ENCODE measurements around the gene ATP2C2. TPM values are rescaled to one million over a fixed set of nuclear protein-coding genes. Genes with fewer than 3 reads are reported as not detected.

Gene ATP2C2
- total RNA-seq, 2 experiments from 2014 or later: not detected

GRCh38 chr16:84464116-84464515 lies 95.8 kb downstream of the ATP2C2 start:
- no peak overlapping the region for H3K4me3 Mint-ChIP-seq
- peaks cover 27% of the 10 kb centered on the region for H3K36me3 Mint-ChIP-seq
- H3K4me1 Mint-ChIP-seq: no peaks in the 10 kb centered on the region
- DNase-seq: no peak
- H3K27ac Mint-ChIP-seq: no peak overlapping the region
- H3K9me3 Mint-ChIP-seq: peaks cover 10% of the 10 kb centered on the region
- H3K27me3 Mint-ChIP-seq: no peaks in the 10 kb centered on the region

DNA sequence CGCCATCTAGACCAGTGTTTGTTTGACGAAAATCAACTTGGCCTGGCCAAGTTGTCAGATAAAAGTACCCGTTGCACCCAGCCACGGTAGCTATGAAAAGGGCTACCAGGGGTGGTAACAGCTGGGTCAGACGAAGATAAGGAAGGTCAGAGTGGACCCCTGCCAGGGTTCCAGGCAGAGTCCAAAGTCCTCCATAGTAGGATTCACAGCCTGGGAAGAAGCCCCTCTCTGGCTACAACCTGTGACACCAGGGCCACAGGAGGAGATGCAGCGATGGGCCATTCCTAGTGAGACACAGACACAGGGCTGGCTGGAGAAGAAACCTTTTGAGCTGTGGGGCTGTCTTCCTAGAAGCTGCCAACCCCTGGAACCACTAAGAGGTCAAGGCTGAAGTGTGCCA lies 96.8 kb downstream of the ATP2C2 start:
- Mint-ChIP-seq H3K27me3 (no peaks in the 10 kb centered on the region), H3K36me3 (peaks cover 27% of the 10 kb centered on the region), H3K9me3 (peaks cover 10% of the 10 kb centered on the region), H3K4me1 (no peaks in the 10 kb centered on the region), H3K27ac (no peak overlapping the region), H3K4me3 (no peak overlapping the region)
- no peak for DNase-seq

DNA sequence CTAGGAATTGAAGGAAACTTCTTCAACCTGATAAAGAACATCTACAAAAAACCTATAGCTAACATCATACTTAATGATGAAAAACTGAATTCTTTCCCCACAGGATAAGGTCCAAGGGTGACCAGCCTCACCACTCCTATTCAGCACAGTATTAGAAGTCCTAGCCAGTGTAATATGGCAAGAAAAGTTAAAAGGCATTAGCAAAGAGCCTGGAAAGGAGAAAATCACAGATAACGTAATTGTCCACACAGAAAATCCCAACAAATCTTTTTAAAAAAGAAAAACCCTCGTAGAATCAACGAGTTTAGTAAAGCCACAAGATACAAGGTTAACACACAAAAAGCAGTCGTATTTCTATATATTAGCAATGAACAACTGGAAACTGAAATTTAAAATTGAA lies 98.4 kb downstream of the ATP2C2 start:
- peaks cover 28% of the 10 kb centered on the region for H3K36me3 Mint-ChIP-seq
- no peaks in the 10 kb centered on the region for H3K27me3 Mint-ChIP-seq
- H3K4me1 Mint-ChIP-seq: no peaks in the 10 kb centered on the region
- H3K4me3 Mint-ChIP-seq: no peak overlapping the region
- H3K27ac Mint-ChIP-seq: no peak overlapping the region
- DNase-seq: no peak
- H3K9me3 Mint-ChIP-seq: peaks cover 11% of the 10 kb centered on the region

DNA sequence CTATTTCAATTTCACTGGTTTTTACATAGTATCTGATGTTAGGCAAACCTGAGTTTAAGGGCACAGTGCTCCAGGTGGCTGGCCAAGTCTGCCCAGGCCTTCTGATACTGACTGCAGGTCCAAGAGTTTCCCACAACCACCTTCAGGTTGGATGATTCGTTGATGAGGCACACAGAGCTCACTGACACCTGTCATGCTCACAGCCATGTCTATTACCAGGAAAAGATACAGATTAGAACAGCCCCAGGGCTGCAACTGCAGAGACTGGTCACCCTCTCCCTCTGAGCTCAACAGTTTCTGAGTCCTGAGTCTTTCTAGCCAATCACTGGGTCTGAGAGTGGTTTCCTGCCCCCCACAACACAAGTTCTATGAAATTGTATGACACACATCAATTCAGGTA lies 98.9 kb downstream of the ATP2C2 start:
- Mint-ChIP-seq H3K4me1 (no peaks in the 10 kb centered on the region), H3K36me3 (peaks cover 33% of the 10 kb centered on the region)

GRCh38 chr16:84467709-84468108 lies 99.4 kb downstream of the ATP2C2 start:
- Mint-ChIP-seq H3K36me3 (peaks cover 33% of the 10 kb centered on the region), H3K27ac (no peak overlapping the region), H3K27me3 (no peaks in the 10 kb centered on the region), H3K4me3 (no peak overlapping the region), H3K4me1 (no peaks in the 10 kb centered on the region), H3K9me3 (peaks cover 12% of the 10 kb centered on the region)
- no peak for DNase-seq

More for the DNA sequence above, 98.9 kb downstream of the ATP2C2 start:
- no peak overlapping the region for H3K27ac Mint-ChIP-seq
- no peak overlapping the region for H3K4me3 Mint-ChIP-seq
- H3K27me3 Mint-ChIP-seq: no peaks in the 10 kb centered on the region
- no peak for DNase-seq
- H3K9me3 Mint-ChIP-seq: peaks cover 12% of the 10 kb centered on the region

DNA sequence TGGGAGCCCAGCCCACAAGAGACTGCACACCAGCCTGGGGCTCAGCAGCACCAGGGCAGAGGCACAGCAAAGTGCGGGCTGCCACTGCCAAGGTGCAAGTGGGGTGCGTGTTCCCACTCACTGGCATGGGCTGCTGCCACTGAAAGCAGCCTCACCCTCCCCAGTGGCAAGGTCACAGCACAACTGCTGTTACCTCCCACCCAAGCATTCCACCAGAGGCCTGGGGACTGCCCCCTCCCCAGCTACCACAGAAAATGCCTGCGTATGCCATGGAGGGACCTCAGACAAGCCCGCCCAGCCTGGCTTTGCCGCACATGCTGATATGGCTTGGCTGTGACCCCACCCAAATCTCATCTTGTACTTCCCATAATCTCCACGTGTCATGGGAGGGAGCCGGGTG lies 103.0 kb downstream of the ATP2C2 start:
- Mint-ChIP-seq H3K27me3 (no peaks in the 10 kb centered on the region), H3K36me3 (peaks cover 34% of the 10 kb centered on the region), H3K4me3 (no peak overlapping the region), H3K27ac (no peak overlapping the region), H3K9me3 (peaks cover 21% of the 10 kb centered on the region), H3K4me1 (no peaks in the 10 kb centered on the region)
- no peak for DNase-seq

GRCh38 chr16:84471966-84472365 lies 103.6 kb downstream of the ATP2C2 start:
- Mint-ChIP-seq H3K4me3 (no peak overlapping the region), H3K9me3 (peaks cover 17% of the 10 kb centered on the region), H3K4me1 (no peaks in the 10 kb centered on the region), H3K36me3 (peaks cover 29% of the 10 kb centered on the region), H3K27me3 (no peaks in the 10 kb centered on the region), H3K27ac (no peak overlapping the region)
- no peak for DNase-seq

GRCh38 chr16:84475643-84476240 lies 107.4 kb downstream of the ATP2C2 start:
- Mint-ChIP-seq H3K36me3 (peaks cover 20% of the 10 kb centered on the region), H3K4me1 (peaks cover 8% of the 10 kb centered on the region), H3K27me3 (no peaks in the 10 kb centered on the region), H3K27ac (no peak overlapping the region), H3K4me3 (no peak overlapping the region), H3K9me3 (peaks cover 11% of the 10 kb centered on the region)
- DNase-seq: no peak

DNA sequence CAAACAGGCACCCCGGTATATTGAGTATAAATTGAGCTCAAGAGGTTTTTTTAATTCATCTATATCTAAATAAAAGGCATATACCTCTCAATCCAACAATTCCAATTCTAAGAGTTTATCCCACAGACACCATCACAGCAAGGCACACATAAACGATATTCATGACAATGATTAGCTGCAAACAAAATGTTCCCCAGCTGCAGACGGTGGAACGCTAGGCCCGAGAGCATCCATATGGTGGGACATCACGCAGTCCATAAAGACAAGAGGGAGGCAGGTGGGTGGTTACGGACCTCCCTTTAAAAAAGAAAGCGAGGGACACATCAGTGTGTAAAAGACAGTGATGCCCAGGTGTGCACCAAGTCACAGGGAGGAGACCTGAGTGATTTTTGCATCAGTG lies 108.1 kb downstream of the ATP2C2 start:
- no peak for DNase-seq
- H3K9me3 Mint-ChIP-seq: peaks cover 11% of the 10 kb centered on the region
- H3K27ac Mint-ChIP-seq: no peak overlapping the region
- no peaks in the 10 kb centered on the region for H3K27me3 Mint-ChIP-seq
- H3K36me3 Mint-ChIP-seq: peaks cover 20% of the 10 kb centered on the region
- no peak overlapping the region for H3K4me3 Mint-ChIP-seq
- peaks cover 8% of the 10 kb centered on the region for H3K4me1 Mint-ChIP-seq

DNA sequence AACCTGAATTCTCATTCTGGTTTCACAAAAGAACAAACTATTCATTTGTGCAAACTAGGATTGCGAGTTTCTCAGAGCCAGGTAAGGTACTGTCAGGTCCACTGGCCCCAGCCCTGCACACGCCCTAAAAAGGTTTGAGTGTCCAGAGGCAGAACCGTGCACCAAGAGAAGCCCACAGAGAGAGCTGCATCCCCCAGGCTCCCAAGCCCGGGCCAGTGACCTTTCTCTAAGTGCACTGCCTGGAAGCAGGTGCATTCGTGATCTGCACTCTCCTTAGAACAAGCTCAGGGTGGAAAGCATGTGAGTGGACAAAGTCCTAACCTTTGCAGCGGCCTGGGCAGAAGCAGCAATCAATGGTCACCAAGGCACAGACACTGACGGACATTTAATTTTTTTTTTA lies 109.3 kb downstream of the ATP2C2 start:
- no peak overlapping the region for H3K4me3 Mint-ChIP-seq
- peaks cover 8% of the 10 kb centered on the region for H3K4me1 Mint-ChIP-seq
- peaks cover 8% of the 10 kb centered on the region for H3K9me3 Mint-ChIP-seq
- no peak overlapping the region for H3K27ac Mint-ChIP-seq
- H3K36me3 Mint-ChIP-seq: peaks cover 14% of the 10 kb centered on the region
- H3K27me3 Mint-ChIP-seq: no peaks in the 10 kb centered on the region
- no peak for DNase-seq

GRCh38 chr16:84478172-84478947 lies 110.0 kb downstream of the ATP2C2 start:
- DNase-seq: no peak
- H3K4me3 Mint-ChIP-seq: no peak overlapping the region
- H3K4me1 Mint-ChIP-seq: peaks cover 8% of the 10 kb centered on the region
- H3K27me3 Mint-ChIP-seq: no peaks in the 10 kb centered on the region
- no peak overlapping the region for H3K27ac Mint-ChIP-seq
- H3K9me3 Mint-ChIP-seq: peaks cover 8% of the 10 kb centered on the region
- peaks cover 14% of the 10 kb centered on the region for H3K36me3 Mint-ChIP-seq

GRCh38 chr16:84479716-84480450 lies 111.5 kb downstream of the ATP2C2 start:
- peaks cover 8% of the 10 kb centered on the region for H3K4me1 Mint-ChIP-seq
- H3K4me3 Mint-ChIP-seq: no peak overlapping the region
- H3K27me3 Mint-ChIP-seq: no peaks in the 10 kb centered on the region
- peaks cover 5% of the 10 kb centered on the region for H3K9me3 Mint-ChIP-seq
- no peak for DNase-seq
- no peak overlapping the region for H3K27ac Mint-ChIP-seq
- peaks cover 9% of the 10 kb centered on the region for H3K36me3 Mint-ChIP-seq

- Mint-ChIP-seq H3K27ac (no peak overlapping the region), H3K36me3 (peaks cover 5% of the 10 kb centered on the region), H3K9me3 (no peaks in the 10 kb centered on the region), H3K4me1 (peaks cover 8% of the 10 kb centered on the region), H3K4me3 (no peak overlapping the region), H3K27me3 (no peaks in the 10 kb centered on the region)
- DNase-seq: no peak
These were observed 112.9 kb downstream of the ATP2C2 start for GRCh38 chr16:84481051-84481735.

DNA sequence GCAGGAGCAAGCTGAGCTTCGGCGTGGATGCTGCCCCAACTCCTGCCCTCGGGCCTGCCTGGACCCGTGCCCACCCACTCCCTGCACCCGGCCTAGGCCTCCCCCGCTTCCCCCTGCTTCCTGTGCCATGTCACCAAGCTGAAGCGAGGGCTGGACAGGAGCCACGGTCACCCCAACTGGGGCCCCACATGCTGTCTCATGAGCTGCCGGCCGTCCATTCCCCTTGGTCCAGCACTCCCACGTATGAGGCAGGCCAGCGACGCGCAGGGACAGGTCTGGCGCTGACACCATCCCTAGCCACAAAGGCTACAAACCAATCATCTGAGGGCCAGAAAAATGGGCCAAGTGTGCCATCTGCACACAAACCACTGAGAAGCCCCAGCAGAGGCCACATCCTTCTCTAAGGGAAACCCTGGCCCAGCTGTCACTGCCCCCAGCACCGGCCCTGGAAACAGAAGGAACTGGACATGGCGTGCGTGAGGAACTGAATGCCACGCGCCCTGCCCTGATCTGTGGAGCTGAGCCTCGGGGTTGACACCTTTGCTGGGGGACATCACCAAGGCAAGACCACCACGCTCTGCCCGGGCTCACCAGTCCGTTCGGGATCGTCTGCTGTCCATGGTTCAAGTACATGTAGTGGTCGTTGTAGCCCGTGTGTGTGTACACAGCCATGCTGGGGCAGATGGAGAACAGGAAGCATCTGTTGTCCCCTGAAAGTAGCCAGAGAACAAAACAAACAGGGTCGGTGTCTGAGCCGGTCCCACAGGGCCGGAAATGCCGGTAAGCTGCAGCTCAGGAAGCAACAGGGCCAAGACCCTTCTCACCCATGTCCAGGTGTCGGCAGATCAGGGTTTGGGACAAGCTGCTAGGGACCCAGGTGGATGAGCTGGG lies 113.9 kb downstream of the ATP2C2 start:
- Mint-ChIP-seq H3K9me3 (no peaks in the 10 kb centered on the region), H3K4me3 (no peak overlapping the region), H3K27me3 (no peaks in the 10 kb centered on the region), H3K27ac (no peak overlapping the region), H3K36me3 (peaks cover 5% of the 10 kb centered on the region), H3K4me1 (peaks cover 8% of the 10 kb centered on the region)
- no peak for DNase-seq

Measured in activated naive CD8-positive, alpha-beta T cell treated with anti-CD3 and anti-CD28 coated beads for 36 hours (primary cell).